Measurements from ENCODE around the gene PRR36. TPM values are rescaled to one million over a fixed set of nuclear protein-coding genes. Genes with fewer than 3 reads are reported as not detected.
A peak's percentile ranks its signal among the peaks of the same experiment; 100 is the strongest.

PRR36 gene
- total RNA-seq, 1 donor from 2014 or later, result 1.0 TPM

DNA sequence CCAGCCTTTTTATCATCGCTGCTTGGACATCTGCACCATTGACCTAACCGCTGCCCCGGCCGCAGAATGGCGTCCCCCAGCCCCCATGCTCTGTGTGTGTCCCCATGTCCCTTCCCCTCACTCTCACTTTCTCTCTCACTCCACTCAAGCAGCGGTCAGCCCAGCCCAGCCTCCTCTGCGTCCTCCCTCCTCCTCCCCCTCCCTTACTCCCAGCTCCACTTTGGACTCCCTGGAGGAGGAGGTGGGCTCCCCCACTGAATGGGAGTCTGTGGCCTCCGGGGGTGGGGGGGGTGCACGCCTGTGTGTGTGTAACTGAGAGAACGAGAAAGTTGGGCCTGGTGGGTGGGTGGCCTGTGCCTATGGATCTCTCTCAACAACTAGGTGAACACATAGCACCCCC is 31.7 kb upstream of the PRR36 start:
- H3K36me3 ChIP-seq (ENCODE audit: control insufficient read depth, insufficient read depth, low read length), result peaks cover 1% of the 10 kb centered on the region
- H3K27me3 ChIP-seq (ENCODE audit: control insufficient read depth, insufficient read depth, low read length), result no peaks in the 10 kb centered on the region
- TF ChIP-seq, protein P1, sequence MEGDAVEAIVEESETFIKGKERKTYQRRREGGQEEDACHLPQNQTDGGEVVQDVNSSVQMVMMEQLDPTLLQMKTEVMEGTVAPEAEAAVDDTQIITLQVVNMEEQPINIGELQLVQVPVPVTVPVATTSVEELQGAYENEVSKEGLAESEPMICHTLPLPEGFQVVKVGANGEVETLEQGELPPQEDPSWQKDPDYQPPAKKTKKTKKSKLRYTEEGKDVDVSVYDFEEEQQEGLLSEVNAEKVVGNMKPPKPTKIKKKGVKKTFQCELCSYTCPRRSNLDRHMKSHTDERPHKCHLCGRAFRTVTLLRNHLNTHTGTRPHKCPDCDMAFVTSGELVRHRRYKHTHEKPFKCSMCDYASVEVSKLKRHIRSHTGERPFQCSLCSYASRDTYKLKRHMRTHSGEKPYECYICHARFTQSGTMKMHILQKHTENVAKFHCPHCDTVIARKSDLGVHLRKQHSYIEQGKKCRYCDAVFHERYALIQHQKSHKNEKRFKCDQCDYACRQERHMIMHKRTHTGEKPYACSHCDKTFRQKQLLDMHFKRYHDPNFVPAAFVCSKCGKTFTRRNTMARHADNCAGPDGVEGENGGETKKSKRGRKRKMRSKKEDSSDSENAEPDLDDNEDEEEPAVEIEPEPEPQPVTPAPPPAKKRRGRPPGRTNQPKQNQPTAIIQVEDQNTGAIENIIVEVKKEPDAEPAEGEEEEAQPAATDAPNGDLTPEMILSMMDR (IDR thresholded peaks at IDR 0.05; ENCODE audit: insufficient read depth, low read length, poor library complexity, severe bottlenecking), result no peak
- H3K4me3 ChIP-seq (ENCODE audit: low read depth, low read length), result no peak overlapping the region
- DNase-seq (ENCODE audit: low read depth), result no peak

- no peak for DNase-seq (ENCODE audit: low read depth)
- TF ChIP-seq, protein P1 (IDR thresholded peaks at IDR 0.05; ENCODE audit: insufficient read depth, low read length, poor library complexity, severe bottlenecking), result no peak
- no peak overlapping the region for H3K4me3 ChIP-seq (ENCODE audit: low read depth, low read length)
These were observed 31.1 kb upstream of the PRR36 start for GRCh38 chr19:7905268-7905667.

GRCh38 chr19:7904074-7905020 is 30.2 kb upstream of the PRR36 start:
- Histone ChIP-seq H3K36me3 (ENCODE audit: control insufficient read depth, insufficient read depth, low read length) (peaks cover 1% of the 10 kb centered on the region), H3K27me3 (ENCODE audit: control insufficient read depth, insufficient read depth, low read length) (no peaks in the 10 kb centered on the region), H3K4me3 (ENCODE audit: low read depth, low read length) (peak overlapping the region; percentile 84)
- TF ChIP-seq, protein P1 (IDR thresholded peaks at IDR 0.05; ENCODE audit: insufficient read depth, low read length, poor library complexity, severe bottlenecking), result no peak
- DNase-seq (ENCODE audit: low read depth), result no peak

More at GRCh38 chr19:7905268-7905667, 31.1 kb upstream of the PRR36 start:
- Histone ChIP-seq H3K36me3 (ENCODE audit: control insufficient read depth, insufficient read depth, low read length) (peaks cover 1% of the 10 kb centered on the region), H3K27me3 (ENCODE audit: control insufficient read depth, insufficient read depth, low read length) (no peaks in the 10 kb centered on the region)

DNA sequence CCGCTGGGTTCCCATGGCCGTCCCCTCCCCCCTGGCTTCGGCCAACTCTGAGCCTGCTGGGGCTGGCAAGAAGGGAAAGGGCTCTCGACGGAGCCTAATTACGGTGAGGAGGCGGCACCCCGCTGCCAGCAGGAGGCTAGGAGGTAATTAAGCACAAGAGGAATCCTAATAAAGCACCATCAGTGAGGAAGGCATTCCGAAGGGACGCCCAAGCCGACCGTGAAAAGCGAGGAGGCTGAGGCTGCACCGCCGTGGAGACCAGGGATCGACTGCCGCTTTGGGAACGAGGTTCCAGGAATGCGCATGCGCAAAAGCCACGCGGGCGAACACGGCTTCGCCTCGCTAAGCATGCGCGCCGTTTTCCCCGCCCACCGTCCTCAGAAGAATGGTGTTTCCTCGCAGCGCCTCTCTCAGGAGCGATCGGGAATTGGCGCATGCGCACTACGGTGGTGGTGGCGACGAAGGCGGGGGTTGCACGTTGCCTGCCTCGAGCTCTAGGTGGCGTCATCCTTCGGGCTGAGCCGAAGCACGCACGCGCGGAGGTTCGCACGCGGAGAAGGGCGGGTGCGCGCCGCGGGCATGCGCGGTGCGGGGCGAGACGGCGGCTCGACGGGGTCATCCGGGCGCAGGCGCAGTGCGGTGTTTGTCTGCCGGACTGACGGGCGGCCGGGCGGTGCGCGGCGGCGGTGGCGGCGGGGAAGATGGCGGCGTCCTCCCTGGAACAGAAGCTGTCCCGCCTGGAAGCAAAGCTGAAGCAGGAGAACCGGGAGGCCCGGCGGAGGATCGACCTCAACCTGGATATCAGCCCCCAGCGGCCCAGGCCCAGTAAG is 29.3 kb upstream of the PRR36 start, which contains the start of gene MAP2K7:
TSS of gene MAP2K7 (plus strand) at position 634 of the 830 bp plus-strand sequence. CDS start at position 702, 68 bp downstream.
- H3K27me3 ChIP-seq (ENCODE audit: control insufficient read depth, insufficient read depth, low read length), result no peaks in the 10 kb centered on the region
- peak; percentile 87 for DNase-seq (ENCODE audit: low read depth)
- H3K4me3 ChIP-seq (ENCODE audit: low read depth, low read length), result peak within 1 kb of the TSS; percentile 84
- H3K36me3 ChIP-seq (ENCODE audit: control insufficient read depth, insufficient read depth, low read length), result peaks cover 1% of the 10 kb centered on the region
- TF ChIP-seq, protein P1 (IDR thresholded peaks at IDR 0.05; ENCODE audit: insufficient read depth, low read length, poor library complexity, severe bottlenecking), result peak; percentile 60

- Histone ChIP-seq H3K36me3 (ENCODE audit: control insufficient read depth, insufficient read depth, low read length) (peaks cover 1% of the 10 kb centered on the region), H3K4me3 (ENCODE audit: low read depth, low read length) (peak overlapping the region; percentile 54), H3K27me3 (ENCODE audit: control insufficient read depth, insufficient read depth, low read length) (no peaks in the 10 kb centered on the region)
- DNase-seq (ENCODE audit: low read depth), result no peak
- TF ChIP-seq, protein P1 (IDR thresholded peaks at IDR 0.05; ENCODE audit: insufficient read depth, low read length, poor library complexity, severe bottlenecking), result no peak
These were observed 28.6 kb upstream of the PRR36 start for GRCh38 chr19:7902796-7903243.
